Measurements from ENCODE around the gene CEP57.

Gene CEP57

DNA sequence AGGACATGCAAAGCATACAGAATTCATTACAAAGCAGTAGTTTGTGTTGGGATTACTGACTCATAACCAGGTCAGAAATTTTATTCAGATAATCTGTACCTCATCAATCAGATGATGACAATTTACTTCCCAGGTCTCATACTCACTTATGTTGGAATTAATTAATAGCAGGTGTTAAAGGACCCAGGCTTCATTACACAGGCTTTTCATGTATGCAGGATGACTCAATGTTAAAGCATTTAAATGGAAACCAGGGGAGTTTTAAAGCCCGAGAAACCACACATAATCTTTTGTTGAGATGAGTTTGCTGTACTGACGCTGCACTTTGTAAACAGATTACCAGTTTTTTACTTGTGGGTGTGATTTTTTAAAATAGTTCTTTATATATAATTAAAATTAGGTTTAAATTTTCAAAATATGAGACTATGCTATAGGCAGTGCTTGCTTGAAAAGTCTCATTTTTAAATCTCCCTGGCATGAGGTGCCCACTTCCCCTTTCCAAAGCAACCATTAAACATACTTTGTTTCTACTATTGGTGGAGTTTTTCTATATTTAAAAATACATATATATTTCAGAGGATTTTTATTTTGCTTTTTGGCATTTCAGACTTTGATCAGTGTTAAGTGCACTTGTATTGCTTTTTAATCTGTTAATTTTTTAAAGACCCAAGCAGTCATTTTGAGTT lies 41.0 kb downstream of the CEP57 start:
- H3K4me3 ChIP-seq (ENCODE audit: low read length): no peak overlapping the region
- H3K36me3 ChIP-seq (replicated peaks; ENCODE audit: low read depth, low read length): peaks cover 46% of the 10 kb centered on the region
- no peaks in the 10 kb centered on the region for H3K9me3 ChIP-seq (ENCODE audit: insufficient read depth, low read length)
- no peak overlapping the region for H3K27ac ChIP-seq (ENCODE audit: low read length)
- no peaks in the 10 kb centered on the region for H3K27me3 ChIP-seq (ENCODE audit: low read depth, low read length)
- H3K4me2 ChIP-seq (ENCODE audit: low read length): no peak overlapping the region
- TF ChIP-seq, protein P1, sequence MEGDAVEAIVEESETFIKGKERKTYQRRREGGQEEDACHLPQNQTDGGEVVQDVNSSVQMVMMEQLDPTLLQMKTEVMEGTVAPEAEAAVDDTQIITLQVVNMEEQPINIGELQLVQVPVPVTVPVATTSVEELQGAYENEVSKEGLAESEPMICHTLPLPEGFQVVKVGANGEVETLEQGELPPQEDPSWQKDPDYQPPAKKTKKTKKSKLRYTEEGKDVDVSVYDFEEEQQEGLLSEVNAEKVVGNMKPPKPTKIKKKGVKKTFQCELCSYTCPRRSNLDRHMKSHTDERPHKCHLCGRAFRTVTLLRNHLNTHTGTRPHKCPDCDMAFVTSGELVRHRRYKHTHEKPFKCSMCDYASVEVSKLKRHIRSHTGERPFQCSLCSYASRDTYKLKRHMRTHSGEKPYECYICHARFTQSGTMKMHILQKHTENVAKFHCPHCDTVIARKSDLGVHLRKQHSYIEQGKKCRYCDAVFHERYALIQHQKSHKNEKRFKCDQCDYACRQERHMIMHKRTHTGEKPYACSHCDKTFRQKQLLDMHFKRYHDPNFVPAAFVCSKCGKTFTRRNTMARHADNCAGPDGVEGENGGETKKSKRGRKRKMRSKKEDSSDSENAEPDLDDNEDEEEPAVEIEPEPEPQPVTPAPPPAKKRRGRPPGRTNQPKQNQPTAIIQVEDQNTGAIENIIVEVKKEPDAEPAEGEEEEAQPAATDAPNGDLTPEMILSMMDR (IDR thresholded peaks at IDR 0.05; ENCODE audit: low read depth, low read length): no peak
- no peak for TF ChIP-seq EZH2phosphoT487 (IDR thresholded peaks at IDR 0.05; ENCODE audit: low read depth)
- H3K4me1 ChIP-seq (ENCODE audit: low read length): peaks cover 20% of the 10 kb centered on the region
- no peaks in the 10 kb centered on the region for H3K79me2 ChIP-seq (ENCODE audit: low read length)
- H3K9ac ChIP-seq (ENCODE audit: low read length): no peak overlapping the region
- no peaks in the 10 kb centered on the region for H4K20me1 ChIP-seq (ENCODE audit: insufficient read depth, low read length)
- no peak overlapping the region for H2AFZ ChIP-seq (ENCODE audit: low read depth, low read length)

DNA sequence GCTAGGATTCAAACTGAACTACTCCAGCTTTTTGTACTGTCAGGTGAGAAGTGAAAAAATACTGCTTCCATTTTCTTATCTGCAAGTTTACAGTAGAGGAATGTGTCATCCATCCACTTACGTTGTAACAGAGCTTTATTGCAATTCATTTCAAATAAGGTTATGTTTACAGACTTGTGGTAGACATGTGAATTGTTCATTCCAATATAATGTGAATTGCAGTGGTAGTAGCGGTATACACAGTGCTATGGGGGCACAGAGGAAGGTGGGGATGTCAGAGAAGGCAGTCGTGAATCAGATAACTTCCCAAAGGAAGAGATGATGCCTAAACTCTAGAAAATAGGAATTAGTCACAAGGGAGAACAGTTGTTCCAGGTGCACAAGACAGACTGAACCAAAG lies 42.5 kb downstream of the CEP57 start:
- Histone ChIP-seq H3K79me2 (ENCODE audit: low read length) (no peaks in the 10 kb centered on the region), H3K9ac (ENCODE audit: low read length) (no peak overlapping the region), H3K27ac (ENCODE audit: low read length) (peak overlapping the region; percentile 8; the same call in 1 of the 2 replicates), H4K20me1 (ENCODE audit: insufficient read depth, low read length) (no peaks in the 10 kb centered on the region), H2AFZ (ENCODE audit: low read depth, low read length) (no peak overlapping the region), H3K4me3 (ENCODE audit: low read length) (no peak overlapping the region), H3K9me3 (ENCODE audit: insufficient read depth, low read length) (no peaks in the 10 kb centered on the region), H3K36me3 (replicated peaks; ENCODE audit: low read depth, low read length) (peaks cover 53% of the 10 kb centered on the region), H3K4me1 (ENCODE audit: low read length) (peaks cover 20% of the 10 kb centered on the region), H3K4me2 (ENCODE audit: low read length) (no peak overlapping the region), H3K27me3 (ENCODE audit: low read depth, low read length) (no peaks in the 10 kb centered on the region)
- no peak for TF ChIP-seq EZH2phosphoT487 (IDR thresholded peaks at IDR 0.05; ENCODE audit: low read depth)
- TF ChIP-seq, protein P1 (IDR thresholded peaks at IDR 0.05; ENCODE audit: low read depth, low read length): no peak

DNA sequence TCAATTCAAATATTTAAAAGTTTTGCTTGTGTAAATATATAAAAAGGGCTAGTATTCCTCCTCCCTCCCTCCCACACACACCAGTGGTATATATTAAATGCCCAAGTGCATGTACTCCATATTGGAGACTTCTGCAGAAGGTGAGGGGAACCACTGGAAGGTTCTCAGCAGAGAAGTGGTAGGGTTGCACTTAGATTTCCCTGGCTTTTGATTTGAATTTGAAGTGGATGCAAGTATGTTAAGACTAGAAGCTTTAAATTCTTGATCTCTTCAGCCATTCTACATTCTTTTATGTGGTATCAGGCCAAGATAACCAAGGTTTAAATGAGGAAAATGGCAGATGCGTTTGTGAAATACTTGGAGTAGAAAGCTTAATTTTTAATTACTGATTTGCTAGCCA lies 43.1 kb downstream of the CEP57 start:
- Histone ChIP-seq H2AFZ (ENCODE audit: low read depth, low read length) (no peak overlapping the region), H4K20me1 (ENCODE audit: insufficient read depth, low read length) (no peaks in the 10 kb centered on the region), H3K4me2 (ENCODE audit: low read length) (no peak overlapping the region), H3K27me3 (ENCODE audit: low read depth, low read length) (no peaks in the 10 kb centered on the region), H3K9ac (ENCODE audit: low read length) (no peak overlapping the region), H3K4me3 (ENCODE audit: low read length) (no peak overlapping the region), H3K36me3 (replicated peaks; ENCODE audit: low read depth, low read length) (peaks cover 59% of the 10 kb centered on the region), H3K79me2 (ENCODE audit: low read length) (no peaks in the 10 kb centered on the region), H3K4me1 (ENCODE audit: low read length) (peaks cover 20% of the 10 kb centered on the region), H3K9me3 (ENCODE audit: insufficient read depth, low read length) (no peaks in the 10 kb centered on the region), H3K27ac (ENCODE audit: low read length) (no peak overlapping the region)
- TF ChIP-seq, protein P1 (IDR thresholded peaks at IDR 0.05; ENCODE audit: low read depth, low read length): no peak
- TF ChIP-seq EZH2phosphoT487 (IDR thresholded peaks at IDR 0.05; ENCODE audit: low read depth): no peak

DNA sequence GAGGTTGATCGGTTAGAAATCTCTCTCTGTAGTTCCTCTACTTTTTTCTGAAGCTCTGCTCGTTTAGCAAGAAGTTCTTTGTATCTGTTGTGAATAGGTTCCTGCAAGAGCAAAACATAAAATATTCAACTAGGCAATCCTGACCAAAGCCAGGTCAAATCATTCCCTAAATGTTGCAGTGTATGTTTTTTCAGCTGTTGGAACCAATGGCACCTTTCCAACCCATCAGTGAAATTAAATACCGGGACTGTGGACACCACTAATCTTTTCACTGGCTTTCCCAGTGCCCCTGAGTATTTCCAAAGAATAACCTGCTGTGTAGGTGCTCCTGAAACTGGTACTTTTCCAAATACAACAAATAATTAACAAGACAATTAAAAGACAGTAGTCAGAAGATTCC lies 45.1 kb downstream of the CEP57 start:
- no peak overlapping the region for H3K27ac ChIP-seq (ENCODE audit: low read length)

More for the DNA sequence above, 45.1 kb downstream of the CEP57 start:
- H3K4me3 ChIP-seq (ENCODE audit: low read length): no peak overlapping the region
- TF ChIP-seq, protein P1 (IDR thresholded peaks at IDR 0.05; ENCODE audit: low read depth, low read length): no peak
- TF ChIP-seq EZH2phosphoT487 (IDR thresholded peaks at IDR 0.05; ENCODE audit: low read depth): no peak
- no peak overlapping the region for H2AFZ ChIP-seq (ENCODE audit: low read depth, low read length)
- H3K36me3 ChIP-seq (replicated peaks; ENCODE audit: low read depth, low read length): peaks cover 52% of the 10 kb centered on the region
- H3K4me1 ChIP-seq (ENCODE audit: low read length): peaks cover 20% of the 10 kb centered on the region
- no peaks in the 10 kb centered on the region for H3K27me3 ChIP-seq (ENCODE audit: low read depth, low read length)
- H3K9ac ChIP-seq (ENCODE audit: low read length): no peak overlapping the region
- no peaks in the 10 kb centered on the region for H3K9me3 ChIP-seq (ENCODE audit: insufficient read depth, low read length)
- H3K79me2 ChIP-seq (ENCODE audit: low read length): no peaks in the 10 kb centered on the region
- no peaks in the 10 kb centered on the region for H4K20me1 ChIP-seq (ENCODE audit: insufficient read depth, low read length)
- H3K4me2 ChIP-seq (ENCODE audit: low read length): no peak overlapping the region

Data from OCI-LY3 (cell line).